Lung microvascular endothelial cell (primary cell): Measurements from ENCODE around the gene PRMT9. TPM values are rescaled to one million over a fixed set of nuclear protein-coding genes. Genes with fewer than 3 reads are reported as not detected.
A peak's percentile ranks its signal among the peaks of the same experiment; 100 is the strongest.

Experiments
- DNase-seq, 2 donors: peaks; one replicate each; pipeline versions ENCODE4 v3.0.0 to v3.0.0-alpha.2; 2010; ENCODE audit warnings: low read depth in 2 of 2
- total RNA-seq: library from RNA; depleted of rRNA; stranded (reverse); fragments of >200 nt; gene quantifications from 2 replicates; pipeline ENCODE4 v1.2.1, GENCODE V29; 2014

PRMT9 gene
- total RNA-seq, 1 donor from 2014 or later, result 7.1 TPM

DNA sequence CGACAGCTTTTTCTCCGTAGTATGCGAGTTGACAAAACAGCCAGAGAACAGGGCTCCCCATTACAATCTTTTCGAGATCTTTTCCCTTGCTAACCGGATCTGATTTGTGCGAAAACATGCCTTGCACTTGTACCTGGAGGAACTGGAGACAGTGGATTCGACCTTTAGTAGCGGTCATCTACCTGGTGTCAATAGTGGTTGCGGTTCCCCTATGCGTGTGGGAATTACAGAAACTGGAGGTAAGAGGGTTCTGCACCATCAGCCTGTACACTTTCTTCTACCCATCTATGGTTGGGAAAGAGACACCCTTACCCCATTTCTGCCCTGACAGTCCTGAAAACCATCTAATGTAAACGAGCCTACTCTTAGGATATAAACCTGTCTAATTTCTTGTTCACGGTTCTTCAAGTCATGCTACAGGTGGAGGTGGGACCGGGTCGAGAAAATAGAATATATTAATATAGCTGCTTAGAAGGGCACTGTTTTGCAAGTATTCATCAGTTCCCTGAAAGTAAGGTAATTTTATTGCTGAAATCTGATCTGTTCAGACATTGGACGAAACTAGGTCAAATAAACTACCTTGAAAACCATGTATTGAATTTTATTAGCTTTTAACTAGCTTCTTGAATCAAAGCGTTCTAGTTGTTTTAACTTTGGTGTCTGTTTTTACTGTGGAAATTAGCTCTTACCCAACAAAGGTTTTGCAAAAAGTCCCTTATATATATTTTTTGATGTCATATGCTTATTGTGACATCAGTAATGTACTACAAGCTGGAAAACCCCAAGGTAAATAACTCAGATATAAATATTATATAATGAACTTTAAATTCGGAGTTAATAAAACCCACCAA lies 65.9 kb downstream of the PRMT9 start:
- DNase-seq, result no peak

DNA sequence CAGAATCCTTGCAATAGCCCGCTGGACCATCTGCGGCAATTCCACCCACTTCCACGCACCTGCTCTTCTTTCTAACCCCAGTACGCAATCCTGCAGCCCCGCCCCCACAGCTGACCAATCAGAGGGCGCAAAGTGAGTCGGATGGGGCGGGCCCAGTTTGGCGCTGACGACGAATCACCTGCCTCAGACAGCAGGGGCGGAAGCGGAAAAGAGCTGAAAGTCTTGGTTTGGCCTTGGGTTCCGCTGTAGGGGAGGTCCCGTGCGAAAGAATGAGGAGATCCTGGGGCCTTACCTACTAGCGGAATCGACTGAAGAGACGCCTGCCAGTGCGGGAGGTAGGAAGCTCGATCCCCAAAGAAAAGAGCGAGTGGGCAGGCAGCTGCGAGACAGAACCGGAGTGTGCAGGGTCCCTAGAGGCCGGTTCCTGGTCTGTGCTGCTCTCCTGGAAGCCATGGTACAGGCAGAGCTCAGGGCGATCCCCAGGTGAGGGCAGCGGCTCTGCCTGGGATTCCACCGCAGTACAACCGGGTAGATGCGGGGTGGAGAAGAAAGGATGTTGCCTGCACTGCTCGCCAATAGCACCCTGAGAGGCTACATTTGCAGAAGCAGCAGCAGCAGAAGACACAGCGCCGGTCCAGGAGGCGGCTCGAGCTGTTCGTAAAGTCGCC lies 66.7 kb downstream of the PRMT9 start, which contains the start of gene TMEM184C:
TSS of gene TMEM184C (plus strand) at position 225 of the 668 bp plus-strand sequence. CDS start 560 bp downstream, outside the sequence.
- peak; percentile 95 for DNase-seq

DNA sequence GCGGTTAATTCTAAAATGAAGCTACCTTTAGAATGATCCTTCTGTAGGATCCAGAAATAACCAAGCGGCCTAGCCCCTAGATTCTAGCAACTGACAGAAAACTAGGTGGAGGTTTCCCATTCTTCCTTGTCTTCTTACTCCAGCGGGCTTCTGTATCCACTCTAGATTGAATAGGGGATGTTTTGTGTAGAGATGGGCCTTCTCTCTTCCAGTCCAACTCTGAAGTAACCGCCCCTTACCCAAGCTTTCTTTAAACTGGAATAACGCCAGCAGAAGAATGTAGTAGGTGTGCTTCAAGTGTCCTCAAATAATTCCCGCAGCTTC lies 67.2 kb downstream of the PRMT9 start:
- no peak for DNase-seq

DNA sequence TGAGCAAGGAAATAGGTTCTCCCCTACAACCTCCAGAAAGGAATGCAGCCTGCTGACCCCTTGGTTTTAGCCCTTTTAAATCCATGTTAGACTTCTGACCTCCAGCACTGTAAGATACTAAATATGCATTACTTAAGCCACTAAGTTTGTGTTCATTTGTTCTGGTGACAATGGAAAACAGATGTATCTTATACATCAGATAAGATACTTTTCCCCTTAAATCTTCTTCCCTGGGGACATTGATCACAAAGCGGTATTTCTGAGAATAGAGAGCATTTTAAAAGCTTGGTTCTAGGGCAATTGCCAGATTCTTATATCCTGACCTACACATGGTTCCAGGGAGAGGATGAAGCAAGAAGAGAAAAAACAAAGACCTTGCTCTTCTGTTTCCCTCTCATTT lies 73.3 kb downstream of the PRMT9 start:
- DNase-seq, result no peak

DNA sequence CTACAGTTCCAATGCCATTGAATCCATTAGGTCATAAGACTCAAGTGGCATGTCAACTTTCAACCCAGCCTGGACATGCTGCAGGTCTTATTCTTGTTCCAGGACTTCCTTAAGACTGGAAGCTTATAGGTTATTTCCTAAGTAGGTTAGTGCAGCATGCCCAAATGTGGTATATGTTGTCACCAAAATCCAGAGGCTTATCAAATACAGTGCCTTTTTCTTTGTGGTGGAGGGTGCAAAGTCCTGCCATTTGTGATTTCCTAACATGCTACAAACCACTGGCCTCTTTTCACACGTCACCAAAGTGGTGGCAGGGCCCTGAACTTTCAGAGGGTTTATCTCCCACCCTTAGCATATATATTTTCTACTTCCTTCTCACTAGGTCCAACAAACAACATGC lies 76.5 kb downstream of the PRMT9 start:
- no peak for DNase-seq

DNA sequence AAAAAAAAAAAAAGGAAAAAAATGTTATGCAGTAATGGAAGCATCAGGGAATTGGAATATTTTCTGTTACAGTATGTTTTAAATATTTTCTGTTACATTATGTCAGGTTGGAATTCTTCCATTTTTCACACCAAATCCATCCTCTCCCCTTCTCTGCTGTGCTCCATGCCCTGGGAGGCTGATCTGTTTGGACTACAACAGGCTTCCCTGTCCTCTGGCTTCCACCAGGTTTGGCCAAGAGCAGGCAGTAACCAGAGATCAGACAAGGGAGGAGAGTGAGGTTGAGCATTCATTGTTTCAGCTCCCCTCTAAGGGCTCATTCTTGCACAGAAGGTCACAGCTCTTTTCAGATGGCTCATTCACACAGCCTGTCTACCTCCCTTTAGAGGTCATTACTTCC lies 78.5 kb downstream of the PRMT9 start:
- no peak for DNase-seq

DNA sequence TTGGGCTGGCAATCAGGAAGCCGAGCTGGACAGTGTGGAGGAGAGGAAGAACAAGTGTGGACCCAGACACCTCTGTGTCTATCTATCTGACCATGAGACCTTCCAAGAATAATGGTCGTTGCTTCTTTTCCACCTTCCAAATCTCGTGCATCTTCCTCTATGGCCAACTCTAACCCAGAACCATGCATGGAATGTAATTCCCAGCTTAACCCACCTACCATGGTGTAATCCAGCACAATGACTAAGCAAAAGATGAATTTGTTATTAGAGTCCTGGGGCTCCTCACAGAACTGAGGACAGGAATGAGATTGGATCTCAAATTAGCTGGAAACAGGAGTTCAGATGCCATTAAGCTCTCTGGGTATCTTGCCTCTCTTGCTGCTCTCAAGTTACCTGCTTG lies 84.2 kb downstream of the PRMT9 start:
- no peak for DNase-seq

DNA sequence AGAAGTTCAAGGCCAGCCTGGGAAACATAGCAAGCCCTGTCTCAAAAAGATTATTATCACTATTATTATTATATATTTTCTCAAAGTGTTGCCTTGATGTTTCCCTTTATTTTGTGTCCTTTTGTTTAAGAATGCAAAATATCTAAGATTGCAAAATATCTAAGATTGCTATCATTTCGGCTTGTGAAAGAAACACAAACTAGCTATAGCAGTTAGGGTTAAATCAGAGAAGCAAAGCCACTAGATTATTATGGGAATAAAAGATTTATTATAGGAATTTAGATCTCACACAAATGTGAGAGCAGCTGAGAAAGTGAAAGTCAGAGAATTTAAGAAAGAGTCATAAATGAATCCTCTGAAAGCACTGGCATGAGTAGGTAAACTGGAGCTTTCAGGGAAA lies 84.8 kb downstream of the PRMT9 start:
- DNase-seq, result no peak

DNA sequence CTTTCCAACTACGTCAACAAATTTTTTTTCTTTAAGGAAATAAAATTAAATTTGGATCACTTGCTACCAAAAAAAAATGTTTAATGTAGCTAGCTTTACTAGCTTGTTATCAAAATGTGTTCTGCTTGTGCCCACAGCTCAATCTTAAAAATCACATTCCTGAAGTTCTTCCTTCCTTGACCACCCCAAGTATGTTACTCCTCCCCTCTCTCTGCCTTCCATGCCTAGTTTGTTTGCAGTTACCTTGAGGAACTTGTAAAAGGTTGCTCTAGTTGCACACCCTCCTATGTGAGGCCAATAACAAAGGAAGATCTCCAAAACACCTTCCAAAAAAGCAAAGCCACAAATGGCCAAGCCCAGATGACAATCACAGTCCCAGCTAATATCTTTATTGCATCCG lies 86.4 kb downstream of the PRMT9 start:
- DNase-seq, result no peak

DNA sequence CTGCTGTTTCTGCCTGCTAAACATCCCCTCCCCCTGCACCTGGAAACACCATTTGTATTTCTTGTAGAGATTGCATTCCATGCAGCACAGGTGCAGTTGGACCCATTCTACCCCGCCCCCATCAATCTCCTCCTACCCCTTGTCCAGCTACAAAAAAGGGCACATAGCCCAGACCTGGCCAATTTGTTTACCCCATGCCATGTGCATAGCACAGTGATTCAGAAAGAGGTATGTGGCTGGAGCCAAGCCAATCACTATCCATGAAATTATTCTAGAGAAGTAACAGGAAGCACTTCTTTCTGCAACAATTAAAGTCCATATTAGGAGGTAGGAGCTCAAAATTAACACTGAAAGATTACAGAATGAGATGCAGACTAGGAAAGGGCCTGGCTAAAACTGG lies 87.0 kb downstream of the PRMT9 start:
- DNase-seq, result peak; percentile 54 to 80

DNA sequence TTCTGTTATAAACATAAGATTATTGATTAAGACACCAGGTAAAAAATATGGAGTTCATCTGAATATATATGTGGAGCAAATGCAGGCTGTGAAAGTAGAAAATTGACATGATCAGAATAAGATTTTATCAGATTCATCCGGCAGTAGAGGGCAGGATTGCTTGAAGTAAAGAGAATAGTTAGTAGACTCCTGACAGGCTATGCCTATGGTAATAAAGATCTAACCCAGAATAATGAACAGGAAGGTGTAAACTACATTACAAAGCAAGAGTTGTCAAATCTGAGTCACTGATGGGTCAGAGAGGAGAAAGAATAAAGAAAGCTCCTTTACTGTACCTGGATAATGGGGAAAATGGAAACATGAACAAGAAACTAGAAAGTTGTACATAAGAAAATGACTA lies 87.6 kb downstream of the PRMT9 start:
- peak in 1 of 2 donors; percentile 27 for DNase-seq

DNA sequence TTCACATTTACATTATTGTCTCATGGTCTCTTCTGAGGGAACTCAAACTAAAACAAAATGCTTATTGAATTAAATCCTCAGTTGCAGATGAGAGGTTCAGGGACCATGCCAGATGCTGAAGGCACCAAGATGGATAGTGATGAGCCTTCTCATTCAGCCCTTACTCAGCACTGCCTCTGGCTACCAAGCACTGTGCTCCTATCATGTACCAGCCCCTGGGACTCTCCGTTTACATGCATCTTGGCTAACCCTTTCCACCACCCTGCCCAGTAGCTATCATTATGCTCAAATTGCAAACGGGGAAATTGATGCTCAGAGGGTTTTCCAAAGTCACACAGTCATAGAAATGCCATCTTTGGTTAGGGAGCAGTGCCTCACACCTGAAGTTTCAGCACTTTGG lies 89.4 kb downstream of the PRMT9 start:
- no peak for DNase-seq

DNA sequence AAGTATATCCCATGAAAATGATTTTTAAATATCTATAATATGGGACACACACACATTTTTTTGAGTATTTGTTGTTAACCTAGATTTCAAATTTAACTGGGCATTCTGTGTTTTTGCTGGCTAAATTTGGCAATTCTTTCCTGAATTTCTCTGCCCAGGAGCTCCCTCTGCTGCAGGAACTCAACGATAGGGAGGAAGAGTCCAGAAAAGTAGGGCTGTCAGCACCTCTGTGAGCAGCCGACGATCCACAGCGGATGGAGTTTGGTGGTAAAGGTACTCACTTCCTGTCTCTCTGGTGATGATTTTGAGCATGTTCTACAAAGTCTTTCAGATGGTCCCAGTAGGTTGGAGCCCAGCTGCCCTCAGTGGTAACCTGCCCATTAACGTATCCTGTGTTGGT lies 89.9 kb downstream of the PRMT9 start:
- no peak for DNase-seq

DNA sequence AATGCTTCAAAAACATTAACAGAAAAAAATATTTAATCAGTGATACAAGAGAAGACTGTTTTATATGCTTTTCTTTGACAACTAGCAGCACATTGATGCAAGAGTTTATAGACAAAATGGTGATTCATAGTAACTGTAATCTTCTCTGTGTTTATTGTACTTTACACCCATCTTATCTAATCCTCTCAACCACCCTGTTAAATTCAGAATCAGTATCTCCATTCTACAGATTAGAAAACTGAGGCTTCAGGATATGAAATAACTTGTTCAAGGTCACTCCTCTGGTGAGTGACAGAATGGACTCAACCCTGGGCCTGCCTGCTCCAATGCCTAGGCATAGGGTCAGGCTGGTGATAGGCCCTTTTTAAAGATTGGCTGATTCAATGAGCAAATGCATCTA lies 92.9 kb downstream of the PRMT9 start:
- DNase-seq, result no peak

DNA sequence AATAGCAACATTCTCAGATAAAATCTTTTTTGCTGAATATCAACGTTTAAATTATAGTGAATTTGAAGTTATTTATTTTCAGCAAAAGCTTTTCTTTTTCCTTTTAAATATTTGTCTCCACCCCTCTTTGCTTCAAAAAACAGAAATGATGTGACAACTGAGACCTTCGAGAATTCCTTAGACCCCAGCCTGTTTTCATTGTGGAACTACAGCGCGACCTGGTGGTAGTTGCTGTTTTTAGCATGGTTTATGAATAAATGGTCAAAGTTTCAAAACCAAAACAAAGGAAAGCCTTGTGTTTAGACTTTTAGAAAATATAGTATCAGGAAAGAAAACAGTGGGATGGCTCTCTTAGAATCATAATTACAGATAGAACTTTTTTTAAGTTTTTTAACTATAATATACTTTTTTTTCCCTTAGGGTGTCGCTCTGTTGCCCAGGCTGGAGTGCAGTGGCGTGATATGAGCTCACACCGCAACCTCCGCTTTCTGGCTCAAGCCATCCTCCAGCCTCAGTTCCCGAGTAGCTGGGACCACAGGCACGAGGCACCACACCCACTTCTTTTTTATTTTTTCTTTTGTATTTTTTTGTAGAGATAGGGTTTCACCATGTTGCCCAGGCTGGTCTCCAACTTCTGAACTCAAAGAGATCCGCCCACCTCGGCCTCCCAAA lies 93.6 kb downstream of the PRMT9 start:
- peak; percentile 70 to 81 for DNase-seq

DNA sequence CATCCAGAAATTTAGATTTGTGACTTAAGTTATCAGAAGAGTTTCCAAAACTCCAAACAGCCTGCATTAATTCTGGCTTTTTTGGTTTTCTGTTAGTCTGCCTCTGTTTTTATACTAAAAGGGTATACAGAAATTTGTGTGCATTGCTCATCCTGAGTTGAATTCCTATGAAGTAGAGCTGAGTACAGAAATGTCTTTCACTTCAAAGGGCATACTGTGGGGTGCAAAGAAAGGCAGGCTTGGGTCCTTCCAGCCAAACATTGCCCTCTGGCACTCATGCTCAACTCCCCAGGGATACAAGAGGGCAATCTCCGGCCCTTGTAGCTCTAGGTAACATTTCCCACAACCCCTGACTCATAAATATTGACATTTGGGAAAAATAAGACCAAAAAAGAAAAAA lies 94.4 kb downstream of the PRMT9 start:
- no peak for DNase-seq

Other genes starting within 250 kb of the PRMT9 start
- gene EDNRA, start 203.1 kb downstream of the PRMT9 start, total RNA-seq, result under 0.01 and 0.22 TPM in 2 replicates
- 18.7 and 29.8 TPM in 2 replicates for gene TMEM184C, start 66.8 kb downstream of the PRMT9 start, total RNA-seq
- gene ARHGAP10, start 47.9 kb upstream of the PRMT9 start, total RNA-seq, result 4.8 and 8.9 TPM in 2 replicates